AG04449 (cell line): Measurements from ENCODE around the gene DMRT2.

Source experiments
- CTCF ChIA-PET: fragments of 350-600 bp; formaldehyde crosslinking; extraction: SDS; loops from one replicate; lab custom pipeline; 2021; ENCODE audit warnings: antibody characterized with exemption; lab: Yijun Ruan, JAX
- POLR2A ChIA-PET: fragments of 400-600, 350-600 bp; formaldehyde crosslinking; extraction: SDS; loops from one replicate; lab custom pipeline; 2020; ENCODE audit warnings: antibody characterized with exemption, inconsistent platforms; lab: Yijun Ruan, JAX
- DNase-seq: peaks from one replicate; pipeline ENCODE4 v3.0.0-alpha.2; 2010; ENCODE audit warnings: low read depth, low spot score
- H3K4me3 ChIP-seq: 2 replicates; pipeline ENCODE4 v1.5.1; 2011; ENCODE audit warnings: low read depth, mild to moderate bottlenecking, control low read depth, low read length
- CTCF ChIP-seq: IDR thresholded peaks from one replicate; pipeline ENCODE4 v1.5.1; 2011; ENCODE audit warnings: mild to moderate bottlenecking, moderate library complexity, low read length, control low read depth, inconsistent platforms; ENCODE audit not compliant: insufficient read depth; ENCODE audit errors: missing control alignments

Gene DMRT2

DNA sequence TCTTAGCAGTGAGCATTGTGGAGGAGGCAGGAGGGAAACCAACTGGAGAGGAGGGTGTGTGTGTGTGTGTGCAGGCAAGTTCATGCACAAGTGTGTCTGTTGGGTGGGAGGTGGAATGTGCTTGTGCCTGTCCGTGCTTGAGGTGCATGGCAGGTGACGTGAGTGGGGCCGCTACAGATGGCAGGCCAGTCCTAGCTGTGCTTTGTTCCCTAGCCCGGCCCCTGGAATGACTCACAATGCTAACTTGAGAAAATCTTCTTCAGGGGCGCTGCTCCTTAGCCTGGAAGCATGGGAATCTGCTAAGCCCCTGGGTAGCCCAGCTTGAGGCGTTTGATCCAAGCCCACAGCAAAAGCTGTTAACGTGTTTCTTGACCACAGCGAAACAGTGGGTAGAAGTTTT lies 25.0 kb upstream of the DMRT2 start:
- CTCF ChIA-PET, result no interaction called here
- DNase-seq, result no peak

GRCh38 chr9:1026219-1026618 lies 23.9 kb upstream of the DMRT2 start:
- TF ChIP-seq CTCF, result no peak
- POLR2A ChIA-PET, result no interaction called here
- no peak overlapping the region for H3K4me3 ChIP-seq
- DNase-seq, result no peak
- CTCF ChIA-PET, result no interaction called here

More for the DNA sequence above, 25.0 kb upstream of the DMRT2 start:
- no peak overlapping the region for H3K4me3 ChIP-seq
- TF ChIP-seq CTCF, result no peak
- POLR2A ChIA-PET, result no interaction called here

DNA sequence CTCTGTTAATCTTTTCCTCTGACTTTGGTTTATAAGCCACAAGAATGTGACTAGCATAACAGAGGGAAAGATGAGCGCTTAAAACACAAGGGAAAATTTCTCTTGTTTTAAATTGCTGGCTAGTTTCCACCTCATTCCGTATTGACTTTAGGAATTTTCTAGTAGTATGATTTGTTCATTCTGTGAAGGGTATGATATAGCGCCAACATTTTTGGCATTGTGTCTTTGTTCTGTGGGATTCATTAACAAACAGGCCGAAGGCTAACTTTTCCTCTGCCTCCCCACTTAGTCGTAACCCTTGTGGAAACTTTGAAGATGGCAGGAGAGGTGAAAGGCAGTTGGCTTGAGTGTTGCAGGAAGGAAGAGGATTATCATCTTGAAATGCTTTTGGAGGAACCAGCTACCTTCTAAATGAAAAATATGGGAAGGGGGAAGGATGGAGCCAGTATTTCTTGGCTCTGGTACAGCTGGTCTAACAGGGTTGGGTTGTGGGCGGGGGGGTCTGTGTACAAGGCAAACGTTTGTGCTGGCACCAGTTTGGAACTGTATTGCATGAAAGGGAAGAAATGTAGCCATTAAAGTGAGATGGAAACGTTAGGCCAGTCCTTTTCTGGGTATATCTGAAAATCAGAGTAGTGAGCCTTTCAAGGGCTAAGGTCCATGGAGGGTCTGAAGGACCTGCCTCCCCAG lies 21.5 kb upstream of the DMRT2 start:
- no peak for TF ChIP-seq CTCF
- H3K4me3 ChIP-seq, result no peak overlapping the region
- POLR2A ChIA-PET, result no interaction called here
- CTCF ChIA-PET, result interaction anchor here (0.9 to 1.5 kb wide), 2 partner anchors 20 to 24 kb away, joined by 3 to 4 read pairs; no protein-coding TSS in a partner anchor
- no peak for DNase-seq

DNA sequence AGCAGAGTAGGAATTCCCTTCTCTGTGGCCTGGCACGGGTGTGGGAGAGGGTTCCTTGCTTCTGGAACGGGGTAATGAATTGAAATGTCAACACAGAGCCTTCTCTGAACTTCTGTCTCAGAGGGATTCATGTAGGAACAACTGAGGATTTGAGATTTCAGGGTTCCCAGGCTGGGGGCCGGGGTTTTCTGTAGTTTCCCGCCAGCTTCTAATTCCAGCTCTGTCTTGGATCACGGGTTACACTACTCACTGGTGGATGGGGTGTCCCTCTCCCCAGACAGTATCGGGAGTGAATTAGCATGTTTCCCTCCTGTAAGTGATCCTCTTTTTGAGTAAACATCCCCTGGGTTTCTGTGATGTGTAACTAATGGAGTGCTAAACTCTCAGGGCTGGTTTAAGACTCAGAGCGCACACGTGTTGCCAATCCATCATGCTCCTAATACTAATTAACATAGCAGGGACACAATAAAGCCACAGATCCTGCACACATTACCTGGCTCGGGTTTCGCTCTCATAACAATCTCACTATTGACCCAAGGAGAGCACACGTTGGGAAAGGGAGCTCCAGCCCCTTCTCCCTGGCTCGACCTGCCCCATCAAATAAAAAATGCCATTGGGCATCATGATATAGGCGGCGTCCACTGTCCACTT lies 18.1 kb upstream of the DMRT2 start:
- CTCF ChIA-PET, result interaction anchor here (2.8 kb wide), 1 partner anchor 23 kb away, joined by 11 read pairs; no protein-coding TSS in a partner anchor
- H3K4me3 ChIP-seq, result no peak overlapping the region
- POLR2A ChIA-PET, result no interaction called here
- TF ChIP-seq CTCF, result no peak
- DNase-seq, result no peak

DNA sequence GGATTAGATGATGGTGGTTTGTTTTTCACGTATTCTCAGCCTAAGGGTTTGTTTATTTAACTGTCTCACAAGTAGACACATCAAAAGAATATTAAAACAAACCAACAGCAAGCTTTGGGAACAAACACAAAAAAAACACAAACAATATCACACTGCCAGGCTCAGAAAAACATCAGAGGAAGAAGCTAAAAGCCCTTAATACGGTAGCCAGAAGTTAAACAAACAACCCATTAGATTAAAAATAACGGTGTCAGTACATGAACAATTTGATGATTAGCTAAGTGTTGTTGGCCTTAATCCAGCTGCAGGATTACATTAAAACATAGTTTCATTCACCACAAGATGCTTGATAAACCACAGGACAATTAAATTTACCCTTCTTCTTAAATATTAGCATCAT lies 15.9 kb upstream of the DMRT2 start:
- ChIA-PET CTCF (interaction anchor here (1.3 kb wide), 1 partner anchor 25 kb away, joined by 5 read pairs; no protein-coding TSS in a partner anchor), POLR2A (no interaction called here)

More for the DNA sequence above, 15.9 kb upstream of the DMRT2 start:
- no peak for DNase-seq
- no peak for TF ChIP-seq CTCF
- no peak overlapping the region for H3K4me3 ChIP-seq
